Measurements from ENCODE around the gene NAPB. TPM values are rescaled to one million over a fixed set of nuclear protein-coding genes. Genes with fewer than 3 reads are reported as not detected.

NAPB gene
- total RNA-seq, 1 experiment from 2014 or later: 5.8 TPM

DNA sequence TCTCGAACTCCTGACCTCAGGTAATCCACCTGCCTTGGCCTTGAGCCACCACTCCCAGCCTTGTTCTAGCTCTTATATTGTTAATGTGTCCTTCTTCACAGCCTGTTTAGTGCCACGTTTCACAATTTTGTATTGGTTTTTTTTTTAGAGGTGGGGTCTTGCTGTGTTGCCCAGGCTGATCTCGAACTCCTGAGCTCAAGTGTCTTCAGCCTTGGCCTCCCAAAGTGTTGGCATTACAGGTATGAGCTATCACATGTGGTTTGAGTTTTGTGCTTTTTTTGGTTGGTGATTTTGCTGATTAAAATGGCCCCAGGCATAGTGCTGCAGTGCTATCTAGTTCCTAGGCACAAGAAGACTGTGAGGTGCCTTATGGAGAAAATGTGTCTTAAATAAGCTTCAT, 12.3 kb upstream of the NAPB start:
- ATAC-seq (no peak), DNase-seq (ENCODE audit: low read depth, low spot score) (no peak)
- intact Hi-C loops (cut with micrococcal nuclease; ENCODE audit: unreplicated experiment) (no loop called here), in situ Hi-C loops (cut with HindIII; ENCODE audit: low pct_unique_long_range_greater_than_20kb, low sequenced_read_pairs) (no loop called here)
- TF ChIP-seq, protein P1, sequence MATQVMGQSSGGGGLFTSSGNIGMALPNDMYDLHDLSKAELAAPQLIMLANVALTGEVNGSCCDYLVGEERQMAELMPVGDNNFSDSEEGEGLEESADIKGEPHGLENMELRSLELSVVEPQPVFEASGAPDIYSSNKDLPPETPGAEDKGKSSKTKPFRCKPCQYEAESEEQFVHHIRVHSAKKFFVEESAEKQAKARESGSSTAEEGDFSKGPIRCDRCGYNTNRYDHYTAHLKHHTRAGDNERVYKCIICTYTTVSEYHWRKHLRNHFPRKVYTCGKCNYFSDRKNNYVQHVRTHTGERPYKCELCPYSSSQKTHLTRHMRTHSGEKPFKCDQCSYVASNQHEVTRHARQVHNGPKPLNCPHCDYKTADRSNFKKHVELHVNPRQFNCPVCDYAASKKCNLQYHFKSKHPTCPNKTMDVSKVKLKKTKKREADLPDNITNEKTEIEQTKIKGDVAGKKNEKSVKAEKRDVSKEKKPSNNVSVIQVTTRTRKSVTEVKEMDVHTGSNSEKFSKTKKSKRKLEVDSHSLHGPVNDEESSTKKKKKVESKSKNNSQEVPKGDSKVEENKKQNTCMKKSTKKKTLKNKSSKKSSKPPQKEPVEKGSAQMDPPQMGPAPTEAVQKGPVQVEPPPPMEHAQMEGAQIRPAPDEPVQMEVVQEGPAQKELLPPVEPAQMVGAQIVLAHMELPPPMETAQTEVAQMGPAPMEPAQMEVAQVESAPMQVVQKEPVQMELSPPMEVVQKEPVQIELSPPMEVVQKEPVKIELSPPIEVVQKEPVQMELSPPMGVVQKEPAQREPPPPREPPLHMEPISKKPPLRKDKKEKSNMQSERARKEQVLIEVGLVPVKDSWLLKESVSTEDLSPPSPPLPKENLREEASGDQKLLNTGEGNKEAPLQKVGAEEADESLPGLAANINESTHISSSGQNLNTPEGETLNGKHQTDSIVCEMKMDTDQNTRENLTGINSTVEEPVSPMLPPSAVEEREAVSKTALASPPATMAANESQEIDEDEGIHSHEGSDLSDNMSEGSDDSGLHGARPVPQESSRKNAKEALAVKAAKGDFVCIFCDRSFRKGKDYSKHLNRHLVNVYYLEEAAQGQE (IDR thresholded peaks at IDR 0.05; ENCODE audit: insufficient read depth in 1 of 2, low read depth in 2 of 2, low read length in 1 of 2): no peak
- TF ChIP-seq POLR2AphosphoS5 (IDR thresholded peaks at IDR 0.05; ENCODE audit: low read depth, low read length) (no peak), TCF7L2 (IDR thresholded peaks at IDR 0.05; ENCODE audit: low read depth, low read length) (no peak)
- TF ChIP-seq, protein P2, sequence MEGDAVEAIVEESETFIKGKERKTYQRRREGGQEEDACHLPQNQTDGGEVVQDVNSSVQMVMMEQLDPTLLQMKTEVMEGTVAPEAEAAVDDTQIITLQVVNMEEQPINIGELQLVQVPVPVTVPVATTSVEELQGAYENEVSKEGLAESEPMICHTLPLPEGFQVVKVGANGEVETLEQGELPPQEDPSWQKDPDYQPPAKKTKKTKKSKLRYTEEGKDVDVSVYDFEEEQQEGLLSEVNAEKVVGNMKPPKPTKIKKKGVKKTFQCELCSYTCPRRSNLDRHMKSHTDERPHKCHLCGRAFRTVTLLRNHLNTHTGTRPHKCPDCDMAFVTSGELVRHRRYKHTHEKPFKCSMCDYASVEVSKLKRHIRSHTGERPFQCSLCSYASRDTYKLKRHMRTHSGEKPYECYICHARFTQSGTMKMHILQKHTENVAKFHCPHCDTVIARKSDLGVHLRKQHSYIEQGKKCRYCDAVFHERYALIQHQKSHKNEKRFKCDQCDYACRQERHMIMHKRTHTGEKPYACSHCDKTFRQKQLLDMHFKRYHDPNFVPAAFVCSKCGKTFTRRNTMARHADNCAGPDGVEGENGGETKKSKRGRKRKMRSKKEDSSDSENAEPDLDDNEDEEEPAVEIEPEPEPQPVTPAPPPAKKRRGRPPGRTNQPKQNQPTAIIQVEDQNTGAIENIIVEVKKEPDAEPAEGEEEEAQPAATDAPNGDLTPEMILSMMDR (IDR thresholded peaks at IDR 0.05): no peak
- H3K4me3 ChIP-seq (ENCODE audit: low read depth in 2 of 2, low read length in 2 of 2): no peak overlapping the region
- no peaks in the 10 kb centered on the region for H3K36me3 ChIP-seq (ENCODE audit: control insufficient read depth, insufficient read depth, low read length)
- no peaks in the 10 kb centered on the region for H3K9me3 ChIP-seq (ENCODE audit: control insufficient read depth, insufficient read depth, low read depth, low read length)
- CTCF ChIA-PET: interaction anchor here (0.6 kb wide), 1 partner anchor 498 kb away, joined by 3 read pairs; no protein-coding TSS in a partner anchor
- H3K27ac ChIP-seq (ENCODE audit: low read length): no peak overlapping the region
- H3K27me3 ChIP-seq (ENCODE audit: control insufficient read depth, insufficient read depth, low read length): no peaks in the 10 kb centered on the region
- no peaks in the 10 kb centered on the region for H3K4me1 ChIP-seq (ENCODE audit: control insufficient read depth, insufficient read depth, low read length)
- BruUV-seq (replicated peaks): no TSS peak
- POLR2A ChIA-PET: no interaction called here

DNA sequence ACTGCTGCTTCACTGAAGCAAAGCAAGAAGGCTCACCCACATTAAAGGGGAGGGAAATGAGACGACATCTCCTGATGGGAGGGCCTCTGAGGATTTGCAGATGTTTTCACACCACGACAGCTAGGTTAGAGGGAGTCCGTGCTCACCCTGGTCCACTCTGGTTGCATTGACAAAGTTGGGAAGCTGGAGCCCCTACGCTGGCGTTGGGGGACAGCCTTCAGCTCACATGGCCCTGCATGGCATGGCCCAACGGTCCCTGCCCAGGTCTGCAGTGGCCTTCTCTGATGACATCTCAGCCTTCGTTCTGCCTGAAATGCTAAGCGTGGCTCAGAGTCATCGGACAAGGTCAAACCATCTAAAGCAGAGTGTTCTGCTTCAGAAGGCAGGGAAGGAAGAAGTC, 3.8 kb upstream of the NAPB start:
- no peaks in the 10 kb centered on the region for H3K36me3 ChIP-seq (ENCODE audit: control insufficient read depth, insufficient read depth, low read length)
- intact Hi-C loops (cut with micrococcal nuclease; ENCODE audit: unreplicated experiment) (no loop called here), in situ Hi-C loops (cut with HindIII; ENCODE audit: low pct_unique_long_range_greater_than_20kb, low sequenced_read_pairs) (no loop called here)
- TF ChIP-seq POLR2AphosphoS5 (IDR thresholded peaks at IDR 0.05; ENCODE audit: low read depth, low read length) (no peak), TCF7L2 (IDR thresholded peaks at IDR 0.05; ENCODE audit: low read depth, low read length) (no peak), SIN3A (IDR thresholded peaks at IDR 0.05; ENCODE audit: borderline replicate concordance, insufficient read depth, low read depth, low read length) (no peak)
- TF ChIP-seq, protein P1 (IDR thresholded peaks at IDR 0.05; ENCODE audit: insufficient read depth in 1 of 2, low read depth in 2 of 2, low read length in 1 of 2): no peak
- TF ChIP-seq, protein P2 (IDR thresholded peaks at IDR 0.05): no peak
- DNase-seq (ENCODE audit: low read depth, low spot score) (no peak), ATAC-seq (no peak)
- ChIA-PET CTCF (no interaction called here), POLR2A (no interaction called here)
- no peak overlapping the region for H3K4me3 ChIP-seq (ENCODE audit: low read depth in 2 of 2, low read length in 2 of 2)
- no TSS peak for BruUV-seq (replicated peaks)
- H3K27me3 ChIP-seq (ENCODE audit: control insufficient read depth, insufficient read depth, low read length): no peaks in the 10 kb centered on the region
- no peaks in the 10 kb centered on the region for H3K9me3 ChIP-seq (ENCODE audit: control insufficient read depth, insufficient read depth, low read depth, low read length)
- H3K27ac ChIP-seq (ENCODE audit: low read length): no peak overlapping the region
- no peaks in the 10 kb centered on the region for H3K4me1 ChIP-seq (ENCODE audit: control insufficient read depth, insufficient read depth, low read length)
